CD4-positive, alpha-beta T cell treated with Interferon gamma for 1 hour (primary cell): ENCODE data around the gene CCDC97.
A peak's percentile ranks its signal among the peaks of the same experiment; 100 is the strongest.
"Not testable (repeated sequence)": the region's sequence is repeated elsewhere in the genome, so short reads cannot be mapped to it uniquely, and the experiment has no call there.

Experiments used
- DNase-seq: peaks from one replicate; pipeline ENCODE4 v3.0.0-alpha.2; 2020

CCDC97 gene

GRCh38 chr19:41341669-41342490 lies 31.9 kb downstream of the CCDC97 start:
- DNase-seq, result peak; percentile 30

DNA sequence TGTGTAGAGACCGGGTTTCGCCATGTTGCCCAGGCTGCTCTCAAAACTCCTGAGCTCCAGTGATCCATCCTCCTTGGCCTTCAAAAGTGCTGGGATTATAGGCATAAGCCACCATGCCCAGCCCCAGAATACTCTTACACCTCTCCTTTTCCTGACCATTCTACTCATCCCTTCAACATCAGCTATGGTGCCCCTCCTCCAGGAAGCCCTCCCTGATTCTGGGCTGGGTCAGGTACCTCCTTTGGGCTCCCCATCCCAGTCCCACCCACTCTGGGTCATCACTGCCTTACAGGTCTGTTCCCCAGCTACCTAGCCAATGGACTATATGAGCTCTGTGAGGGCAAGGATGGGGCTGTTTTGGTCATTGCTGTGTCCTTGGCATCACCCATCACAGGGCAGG lies 34.2 kb downstream of the CCDC97 start:
- DNase-seq, result no peak

DNA sequence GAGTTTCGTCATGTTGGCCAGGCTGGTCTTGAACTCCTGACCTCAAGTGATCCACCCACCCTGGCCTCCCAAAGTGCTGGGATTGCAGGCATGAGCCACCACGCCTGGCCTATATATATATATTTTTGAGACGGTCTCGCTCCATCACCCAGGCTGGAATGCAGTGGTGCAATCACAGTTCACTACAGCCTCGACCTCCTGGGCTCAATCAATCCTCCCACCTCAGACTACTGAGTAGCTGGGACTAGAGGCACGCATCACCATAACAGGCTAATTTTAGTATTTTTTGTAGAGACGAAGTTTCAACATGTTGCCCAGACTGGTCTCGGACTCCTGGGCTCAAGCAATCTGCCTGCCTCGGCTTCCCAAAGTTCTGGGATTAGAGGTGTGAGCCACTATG lies 36.9 kb downstream of the CCDC97 start:
- not testable (repeated sequence) for DNase-seq

DNA sequence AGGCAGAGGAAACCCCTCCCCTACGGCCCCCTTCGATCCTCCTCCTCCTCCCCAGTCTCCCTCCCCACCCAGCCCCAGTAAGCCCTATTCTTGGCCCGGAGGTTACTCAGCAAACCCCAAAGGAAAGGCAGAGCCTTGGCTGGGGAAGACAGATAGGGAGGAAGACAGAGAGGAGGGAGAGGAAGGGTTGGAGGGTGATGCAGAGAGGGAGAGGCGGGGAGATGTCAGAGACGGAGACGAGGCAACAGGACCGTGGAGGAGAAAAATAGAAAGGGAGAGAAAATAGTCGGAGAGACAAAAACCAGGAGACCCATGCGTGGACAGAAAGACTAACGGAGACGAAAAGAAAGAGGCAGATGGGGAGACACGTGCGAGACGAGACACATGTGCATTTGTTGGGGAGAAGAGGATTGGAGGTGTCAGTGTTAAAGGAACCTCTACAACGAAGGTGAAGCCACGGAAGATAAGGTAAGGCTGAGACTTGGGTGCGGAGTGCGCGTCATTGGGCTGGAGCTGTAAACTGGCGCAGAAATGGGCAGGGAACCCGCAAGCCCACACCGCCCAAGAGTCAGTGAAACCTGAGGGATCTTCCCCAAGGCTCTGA lies 40.9 kb downstream of the CCDC97 start:
- no peak for DNase-seq

- peak; percentile 88 for DNase-seq
Observed at GRCh38 chr19:41351339-41352245, 41.6 kb downstream of the CCDC97 start.

- no peak for DNase-seq
Observed at GRCh38 chr19:41352279-41352608, 42.3 kb downstream of the CCDC97 start.

GRCh38 chr19:41352609-41353465 lies 42.9 kb downstream of the CCDC97 start:
- DNase-seq, result peak; percentile 77

DNA sequence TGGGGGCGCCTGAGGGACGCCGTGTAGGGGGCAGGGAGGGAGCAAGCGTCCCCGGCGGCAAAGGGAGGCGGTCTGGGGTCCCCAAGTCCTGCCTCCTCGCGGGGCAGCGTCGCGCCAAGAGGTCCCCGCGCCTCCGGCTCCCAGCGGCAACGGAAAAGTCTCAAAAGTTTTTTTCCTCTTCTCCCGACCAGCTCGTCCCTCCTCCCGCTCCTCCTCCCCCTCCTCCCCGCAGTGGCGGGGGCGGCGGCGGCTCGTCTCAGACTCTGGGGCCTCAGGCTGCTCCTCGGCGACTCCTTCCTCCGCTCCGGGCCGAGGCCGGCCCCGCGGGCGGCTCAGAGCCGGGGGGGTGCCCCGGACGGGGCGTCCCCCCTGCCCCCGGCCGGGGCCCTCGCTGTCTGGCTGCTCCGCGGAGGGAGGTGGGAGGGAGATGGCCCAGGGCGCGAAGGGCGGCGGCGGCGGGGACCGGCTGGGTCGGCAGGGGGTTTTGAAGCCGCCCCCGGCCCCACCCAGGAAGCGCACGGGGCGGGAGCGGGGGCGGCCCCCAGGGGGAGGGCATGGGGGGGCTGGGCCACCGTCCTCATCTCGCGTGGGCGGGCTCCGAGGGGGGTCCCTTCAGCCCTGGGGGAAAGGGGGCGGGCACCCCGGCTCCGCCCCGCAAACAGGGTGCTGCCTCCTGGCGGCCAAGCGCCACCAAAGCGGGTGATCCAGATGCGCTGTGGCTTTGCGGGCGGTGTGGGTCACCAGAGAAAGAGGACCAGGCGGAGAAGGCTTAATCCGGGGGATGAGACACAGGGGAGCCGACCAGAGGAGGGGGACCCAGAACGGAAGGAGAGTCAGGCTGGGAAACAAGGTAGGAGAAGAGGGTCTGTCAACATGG lies 43.7 kb downstream of the CCDC97 start, which contains the start of gene TGFB1:
Gene TGFB1 (minus strand): TSS at position 457 of the 877 bp plus-strand sequence. CDS start 878 bp downstream, outside the sequence.
- DNase-seq, result peak; percentile 96

DNA sequence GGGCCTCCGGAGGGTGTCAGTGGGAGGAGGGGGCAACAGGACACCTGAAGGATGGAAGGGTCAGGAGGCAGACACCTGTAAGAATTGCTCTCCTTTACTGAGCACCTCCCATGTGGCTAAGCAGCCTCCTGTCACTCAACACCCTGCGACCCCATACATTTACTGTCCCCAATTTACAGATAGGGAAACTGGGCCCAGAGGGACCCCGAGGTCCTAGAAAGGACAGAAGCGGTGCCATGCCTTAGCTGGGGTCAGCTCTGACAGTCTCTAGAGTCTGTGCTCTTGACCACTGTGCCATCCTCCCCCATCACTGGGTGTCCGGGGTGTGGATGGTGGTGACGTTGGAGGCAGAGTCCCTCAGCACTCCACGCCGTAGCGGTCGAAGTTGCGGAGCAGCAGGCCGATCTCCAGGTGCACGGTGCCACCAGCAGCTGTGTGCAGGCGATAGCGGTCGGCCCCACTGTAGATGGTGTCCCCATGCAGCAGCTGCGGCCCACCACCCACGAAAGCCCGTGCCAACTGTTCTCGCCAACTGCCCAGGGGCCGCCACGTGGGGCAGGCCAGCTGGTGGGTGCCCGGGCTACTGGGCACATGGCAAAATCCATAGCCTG lies 44.5 kb downstream of the CCDC97 start:
- DNase-seq, result no peak

DNA sequence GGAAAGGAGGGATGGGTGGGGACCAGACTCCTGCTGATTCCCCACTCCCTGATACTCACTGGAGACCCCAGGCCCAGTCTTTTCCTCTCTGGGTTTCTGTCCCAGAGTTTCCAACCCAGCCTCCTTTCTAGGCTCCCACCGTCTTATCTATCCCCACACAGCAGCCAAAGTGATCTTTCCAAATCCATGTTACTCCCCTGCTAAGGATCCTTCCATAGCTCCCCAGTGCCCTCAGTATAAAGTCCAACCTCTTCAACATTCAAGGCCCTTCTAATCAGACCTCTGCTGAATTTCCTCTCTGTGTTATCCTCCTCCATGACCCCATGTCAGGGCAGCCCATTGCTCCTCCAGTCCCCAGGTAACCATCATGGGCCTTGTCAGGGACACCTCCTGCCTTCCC lies 45.1 kb downstream of the CCDC97 start:
- DNase-seq, result no peak

DNA sequence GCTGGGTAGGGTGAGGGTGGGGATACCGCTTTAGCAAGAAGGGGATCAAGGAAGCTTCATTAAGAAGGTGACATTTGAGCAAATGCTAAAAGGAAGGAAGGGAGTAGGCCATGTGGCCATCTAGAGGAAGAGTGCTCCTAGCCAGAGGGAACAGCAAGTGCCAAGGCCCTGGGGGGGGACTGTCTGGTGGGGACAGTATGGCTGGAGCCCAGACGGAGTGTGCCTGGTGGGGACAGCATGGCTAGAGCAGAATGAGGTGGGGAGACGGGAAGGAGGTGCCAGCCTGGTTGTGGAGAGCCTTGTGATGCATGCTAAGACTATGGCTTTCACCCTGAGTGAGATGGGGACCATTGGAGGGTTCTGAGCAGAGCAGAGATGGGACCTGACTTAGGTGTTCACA lies 45.8 kb downstream of the CCDC97 start:
- no peak for DNase-seq

DNA sequence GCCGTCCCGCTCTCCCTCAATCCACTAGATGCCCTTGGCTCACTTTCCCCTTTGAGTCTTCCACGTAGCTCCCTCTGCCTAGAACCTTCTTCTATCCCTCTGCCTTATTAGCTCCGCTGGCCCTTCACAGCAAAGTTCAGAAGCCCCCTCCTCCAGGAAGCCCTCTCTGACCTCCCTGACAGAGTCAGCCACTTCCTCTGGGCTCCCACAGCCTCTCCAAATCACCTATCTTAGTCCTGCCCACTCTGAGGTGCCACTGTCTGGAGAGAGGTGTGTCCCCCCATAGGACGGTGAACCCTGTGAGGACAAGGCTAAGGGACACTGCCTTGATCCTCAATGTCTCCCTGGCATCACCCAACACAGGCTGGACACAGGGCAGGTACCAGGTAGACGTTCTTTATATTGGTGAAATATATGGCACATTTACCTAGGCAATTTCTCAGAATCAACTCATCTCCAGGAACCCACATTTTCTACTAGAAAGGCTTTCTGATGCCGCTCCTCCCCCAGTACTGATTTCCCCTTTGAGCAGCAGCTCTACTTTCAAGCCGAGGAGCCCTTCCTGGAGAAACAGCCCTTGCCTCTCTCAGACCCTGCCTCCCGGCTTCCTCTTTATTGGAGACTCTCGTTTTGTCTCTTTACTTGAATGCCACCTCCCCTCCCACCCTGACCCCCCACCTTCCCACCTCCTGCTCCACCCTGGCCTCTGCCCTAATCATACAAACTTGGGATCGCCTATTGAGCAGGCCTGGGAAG lies 47.2 kb downstream of the CCDC97 start:
- peak; percentile 49 for DNase-seq

- DNase-seq, result no peak
Observed at GRCh38 chr19:41357746-41358145, 47.8 kb downstream of the CCDC97 start.

GRCh38 chr19:41359741-41360140 lies 49.8 kb downstream of the CCDC97 start:
- DNase-seq, result no peak

DNA sequence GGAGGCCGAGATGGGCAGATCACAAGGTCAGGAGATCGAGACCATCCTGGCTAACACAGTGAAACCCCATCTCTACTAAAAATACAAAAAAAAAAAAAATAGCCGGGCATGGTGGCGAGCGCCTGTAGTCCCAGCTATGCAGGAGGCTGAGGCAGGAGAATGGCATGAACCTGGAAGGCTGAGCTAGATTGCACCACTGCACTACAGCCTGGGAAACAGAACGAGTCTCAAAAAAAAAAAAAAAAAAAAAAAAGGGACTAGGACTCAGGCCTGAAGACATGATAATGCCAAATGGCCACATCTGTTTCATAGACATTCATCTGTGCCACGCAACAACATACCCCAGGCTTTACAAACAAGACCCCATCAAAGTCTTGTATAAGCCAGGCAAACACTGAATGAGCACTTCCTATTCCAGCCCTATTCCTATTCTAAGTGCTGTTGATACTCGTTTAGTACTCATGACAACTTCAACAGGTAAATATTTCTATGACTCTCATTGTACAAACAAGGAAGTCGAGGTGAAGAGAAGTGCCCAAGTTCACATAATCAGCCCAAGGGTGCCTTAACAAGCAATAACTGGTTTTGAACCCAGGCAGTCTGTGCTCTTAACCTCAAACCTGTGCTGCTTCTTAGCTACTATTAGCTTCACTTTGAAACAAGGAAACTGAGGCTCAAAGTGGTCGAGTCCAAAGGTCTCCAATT lies 52.3 kb downstream of the CCDC97 start:
- DNase-seq, result no peak

- no peak for DNase-seq
Observed at GRCh38 chr19:41363371-41363752, 53.4 kb downstream of the CCDC97 start.

- DNase-seq, result peak; percentile 99
Observed at GRCh38 chr19:41363753-41364523, 54.0 kb downstream of the CCDC97 start, which contains the start of gene B9D2. Gene B9D2, minus strand, starts transcription at chr19:41364149. Its CDS starts 630 bp downstream, at chr19:41363519.

DNA sequence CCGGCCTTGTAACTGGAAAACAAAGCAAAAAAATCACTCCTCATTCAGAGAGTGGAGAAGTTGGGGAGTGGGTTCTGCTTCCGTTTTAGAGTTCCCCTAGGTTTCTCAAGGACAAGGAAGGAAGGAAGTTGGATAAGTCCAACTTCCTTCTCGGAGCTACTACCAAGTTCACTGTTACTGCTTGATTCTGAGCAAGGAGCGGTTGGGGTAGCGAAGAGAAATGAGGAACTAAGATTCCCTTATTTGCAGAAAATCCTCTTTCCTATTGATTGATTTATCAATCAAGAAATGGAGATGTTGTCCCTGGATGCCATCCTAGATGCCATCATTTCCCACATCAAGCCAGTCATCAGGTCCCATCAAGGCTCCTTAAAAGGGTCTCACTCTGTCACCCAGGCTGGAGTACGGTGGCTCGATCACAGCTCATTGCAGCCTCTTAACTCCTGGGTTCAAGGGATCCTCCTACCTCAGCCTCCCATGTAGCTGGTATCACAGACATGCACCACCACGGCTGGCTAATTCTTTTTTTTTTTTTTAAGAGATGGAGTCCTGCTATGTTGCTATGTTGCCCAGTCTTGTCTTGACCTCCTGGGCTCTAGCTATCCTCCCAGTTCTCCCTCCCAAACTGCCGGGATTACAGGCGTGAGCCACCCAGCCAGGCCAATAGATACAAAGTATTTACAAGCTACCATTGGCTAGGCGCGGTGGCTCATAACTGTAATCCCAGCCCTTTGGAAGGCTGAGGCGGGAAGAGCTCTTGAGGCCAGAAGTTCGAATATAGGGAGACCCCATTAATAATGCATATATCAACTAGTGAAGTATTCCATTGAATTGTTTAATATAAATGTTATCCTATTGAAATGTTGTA lies 54.8 kb downstream of the CCDC97 start:
- DNase-seq, result no peak
